Measurements from ENCODE around the gene HOXD9.

Gene HOXD9

DNA sequence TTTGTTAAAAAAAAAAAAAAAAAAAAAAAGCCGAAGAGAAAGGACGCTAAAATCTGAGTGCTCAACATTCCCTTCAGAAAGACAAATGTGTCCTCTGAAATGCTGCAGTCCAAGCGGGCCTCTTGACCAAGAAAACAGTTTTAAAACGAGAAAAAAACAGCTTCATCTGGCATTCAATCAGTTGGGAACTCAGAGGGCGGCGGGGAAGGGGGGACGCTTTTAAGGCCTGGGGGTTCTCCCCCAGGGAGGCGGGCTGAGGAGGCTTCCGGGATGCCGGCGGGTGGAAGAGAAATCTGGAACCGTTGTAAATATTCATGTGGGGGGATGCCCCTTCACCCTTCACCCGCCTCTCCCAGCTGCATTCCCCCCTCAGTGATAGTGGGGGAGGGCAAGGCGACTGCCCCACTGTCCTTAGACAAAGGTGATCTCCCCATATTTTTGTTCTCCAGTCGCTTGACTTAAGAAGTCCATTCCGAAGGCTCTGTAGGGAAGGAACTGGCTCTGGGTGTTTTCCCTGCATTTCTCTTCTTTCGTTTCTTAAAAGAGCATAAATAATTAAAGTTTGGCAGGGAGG lies 18.7 kb upstream of the HOXD9 start:
- H3K9ac ChIP-seq (ENCODE audit: low read length) = no peak overlapping the region
- no peak overlapping the region for H3K4me2 ChIP-seq (ENCODE audit: low read length)
- no peak overlapping the region for H3K18ac ChIP-seq (ENCODE audit: low read length)
- H3K27me3 ChIP-seq (ENCODE audit: insufficient read depth, low read length, poor library complexity) = peaks cover 90% of the 10 kb centered on the region
- no peak overlapping the region for H2BK15ac ChIP-seq (replicated peaks; ENCODE audit: low read depth)
- no peak overlapping the region for H2BK120ac ChIP-seq (ENCODE audit: low read depth, low read length)
- H2BK5ac ChIP-seq (ENCODE audit: low read length) = no peak overlapping the region
- H3K4ac ChIP-seq (ENCODE audit: low read depth, low read length) = no peak overlapping the region
- H3K4me3 ChIP-seq (ENCODE audit: low read length) = no peak overlapping the region
- no CpG with 5 or more reads among the region's 17 CpGs for WGBS (ENCODE audit: extremely low coverage, insufficient coverage, low lambda C conversion rate)
- DNase-seq = no peak
- no peak overlapping the region for H2AK5ac ChIP-seq (ENCODE audit: low read length)
- H3K79me2 ChIP-seq (ENCODE audit: control insufficient read depth, insufficient read depth, low read length) = no peaks in the 10 kb centered on the region
- no peak overlapping the region for H4K5ac ChIP-seq (ENCODE audit: low read length)
- H3K4me1 ChIP-seq (ENCODE audit: control insufficient read depth, low read depth, low read length) = no peaks in the 10 kb centered on the region
- no peak overlapping the region for H3K23ac ChIP-seq (ENCODE audit: low read length)
- H3K56ac ChIP-seq (ENCODE audit: low read length) = no peak overlapping the region
- H4K8ac ChIP-seq (ENCODE audit: low read depth, low read length) = no peak overlapping the region
- H3K36me3 ChIP-seq (ENCODE audit: control insufficient read depth, insufficient read depth, low read length) = no peaks in the 10 kb centered on the region
- no peaks in the 10 kb centered on the region for H3K79me1 ChIP-seq (ENCODE audit: low read length)
- no peak overlapping the region for H3K27ac ChIP-seq (ENCODE audit: low read depth, low read length)

DNA sequence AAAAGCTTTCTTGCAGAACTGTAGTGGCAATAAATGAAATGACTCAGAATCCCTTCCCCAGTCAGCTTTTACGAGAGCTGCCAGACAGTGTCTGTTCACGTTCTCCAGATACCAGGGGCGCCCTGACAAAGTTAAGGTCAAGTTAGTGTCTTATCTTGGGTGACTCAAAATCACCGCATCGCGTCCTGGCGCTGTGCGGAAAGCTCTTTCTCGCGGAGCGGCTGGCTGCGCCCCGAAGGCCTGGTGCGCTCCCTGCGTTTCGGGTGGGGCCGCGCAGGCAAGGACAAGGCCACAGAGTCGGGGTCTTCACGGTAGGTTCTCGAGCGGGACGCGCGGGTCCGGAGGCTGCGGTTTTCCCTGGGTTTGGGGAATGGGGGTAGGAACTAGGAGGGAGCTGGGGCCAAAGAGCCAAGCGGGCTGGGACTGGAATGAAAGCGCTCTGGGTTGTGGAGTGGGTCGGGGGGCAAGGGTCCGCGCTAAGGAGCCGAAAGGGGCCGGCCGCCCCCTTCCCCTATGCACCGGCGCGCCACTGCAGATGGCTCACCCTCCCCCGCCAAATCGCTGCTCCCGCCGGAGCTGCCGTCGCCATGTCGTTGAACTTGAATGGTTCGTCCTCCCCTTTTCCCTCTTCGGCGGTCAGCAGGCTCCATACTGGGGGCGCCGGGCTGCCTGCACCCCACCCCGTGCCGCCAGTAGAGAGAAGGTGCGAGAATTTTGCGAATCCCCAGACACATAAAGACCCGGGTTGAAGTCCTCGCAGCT lies 18.0 kb upstream of the HOXD9 start:
- Histone ChIP-seq H2BK5ac (ENCODE audit: low read length) (no peak overlapping the region), H3K79me1 (ENCODE audit: low read length) (no peaks in the 10 kb centered on the region), H3K4me2 (ENCODE audit: low read length) (peak overlapping the region; percentile 57), H3K4me3 (ENCODE audit: low read length) (no peak overlapping the region), H3K4ac (ENCODE audit: low read depth, low read length) (no peak overlapping the region), H2BK120ac (ENCODE audit: low read depth, low read length) (no peak overlapping the region), H3K79me2 (ENCODE audit: control insufficient read depth, insufficient read depth, low read length) (no peaks in the 10 kb centered on the region), H3K4me1 (ENCODE audit: control insufficient read depth, low read depth, low read length) (no peaks in the 10 kb centered on the region), H3K23ac (ENCODE audit: low read length) (peak overlapping the region; percentile 6), H2AK5ac (ENCODE audit: low read length) (no peak overlapping the region), H3K9ac (ENCODE audit: low read length) (no peak overlapping the region), H3K27ac (ENCODE audit: low read depth, low read length) (no peak overlapping the region), H3K36me3 (ENCODE audit: control insufficient read depth, insufficient read depth, low read length) (no peaks in the 10 kb centered on the region), H4K8ac (ENCODE audit: low read depth, low read length) (no peak overlapping the region), H3K27me3 (ENCODE audit: insufficient read depth, low read length, poor library complexity) (peaks cover 90% of the 10 kb centered on the region), H4K5ac (ENCODE audit: low read length) (no peak overlapping the region), H3K56ac (ENCODE audit: low read length) (no peak overlapping the region), H3K18ac (ENCODE audit: low read length) (no peak overlapping the region), H2BK15ac (replicated peaks; ENCODE audit: low read depth) (no peak overlapping the region)
- peak; percentile 77 for DNase-seq
- WGBS (ENCODE audit: extremely low coverage, insufficient coverage, low lambda C conversion rate) = no CpG with 5 or more reads among the region's 56 CpGs

DNA sequence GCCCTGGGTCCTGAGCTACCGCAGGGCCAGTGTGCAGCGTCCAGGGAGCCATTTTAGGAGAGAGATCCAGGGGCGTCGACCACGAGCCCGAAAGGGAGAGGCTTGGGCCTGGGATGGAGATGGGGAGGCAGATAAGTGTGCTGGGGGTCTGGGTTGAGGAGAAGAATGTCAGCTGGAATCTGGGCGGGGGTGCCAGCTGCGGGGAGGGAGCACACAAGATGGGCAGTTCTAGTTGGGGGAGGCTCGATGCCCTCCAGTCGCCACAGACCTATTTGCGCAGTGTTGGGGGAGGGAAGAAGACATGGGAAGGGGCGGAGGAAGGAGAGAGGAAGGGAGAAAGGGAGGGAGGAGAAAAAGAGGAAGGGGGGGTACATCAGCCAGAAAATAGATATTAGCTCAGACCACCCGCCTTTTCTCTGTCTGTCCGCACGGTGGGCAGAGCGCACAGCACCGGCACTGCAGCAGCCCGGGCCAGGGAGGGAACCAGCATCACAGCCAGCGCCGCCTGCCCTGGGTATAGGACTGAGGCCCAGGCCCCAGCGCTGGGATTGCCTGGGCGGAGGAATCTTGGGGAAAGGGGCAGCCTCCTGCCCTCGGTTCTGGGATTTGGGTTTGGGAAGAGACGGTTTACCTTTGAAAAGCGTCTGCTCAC lies 17.3 kb upstream of the HOXD9 start:
- Histone ChIP-seq H4K5ac (ENCODE audit: low read length) (no peak overlapping the region), H3K79me1 (ENCODE audit: low read length) (no peaks in the 10 kb centered on the region), H2BK15ac (replicated peaks; ENCODE audit: low read depth) (no peak overlapping the region), H4K8ac (ENCODE audit: low read depth, low read length) (no peak overlapping the region), H3K4me1 (ENCODE audit: control insufficient read depth, low read depth, low read length) (no peaks in the 10 kb centered on the region), H3K4me2 (ENCODE audit: low read length) (peak overlapping the region; percentile 57), H3K27ac (ENCODE audit: low read depth, low read length) (no peak overlapping the region), H3K18ac (ENCODE audit: low read length) (no peak overlapping the region), H3K56ac (ENCODE audit: low read length) (no peak overlapping the region), H2AK5ac (ENCODE audit: low read length) (no peak overlapping the region), H3K23ac (ENCODE audit: low read length) (peak overlapping the region; percentile 6), H3K79me2 (ENCODE audit: control insufficient read depth, insufficient read depth, low read length) (no peaks in the 10 kb centered on the region), H3K9ac (ENCODE audit: low read length) (no peak overlapping the region), H2BK120ac (ENCODE audit: low read depth, low read length) (no peak overlapping the region), H3K4ac (ENCODE audit: low read depth, low read length) (no peak overlapping the region), H3K4me3 (ENCODE audit: low read length) (no peak overlapping the region), H2BK5ac (ENCODE audit: low read length) (no peak overlapping the region), H3K36me3 (ENCODE audit: control insufficient read depth, insufficient read depth, low read length) (no peaks in the 10 kb centered on the region), H3K27me3 (ENCODE audit: insufficient read depth, low read length, poor library complexity) (peaks cover 90% of the 10 kb centered on the region)
- DNase-seq = no peak
- no CpG with 5 or more reads among the region's 25 CpGs for WGBS (ENCODE audit: extremely low coverage, insufficient coverage, low lambda C conversion rate)

DNA sequence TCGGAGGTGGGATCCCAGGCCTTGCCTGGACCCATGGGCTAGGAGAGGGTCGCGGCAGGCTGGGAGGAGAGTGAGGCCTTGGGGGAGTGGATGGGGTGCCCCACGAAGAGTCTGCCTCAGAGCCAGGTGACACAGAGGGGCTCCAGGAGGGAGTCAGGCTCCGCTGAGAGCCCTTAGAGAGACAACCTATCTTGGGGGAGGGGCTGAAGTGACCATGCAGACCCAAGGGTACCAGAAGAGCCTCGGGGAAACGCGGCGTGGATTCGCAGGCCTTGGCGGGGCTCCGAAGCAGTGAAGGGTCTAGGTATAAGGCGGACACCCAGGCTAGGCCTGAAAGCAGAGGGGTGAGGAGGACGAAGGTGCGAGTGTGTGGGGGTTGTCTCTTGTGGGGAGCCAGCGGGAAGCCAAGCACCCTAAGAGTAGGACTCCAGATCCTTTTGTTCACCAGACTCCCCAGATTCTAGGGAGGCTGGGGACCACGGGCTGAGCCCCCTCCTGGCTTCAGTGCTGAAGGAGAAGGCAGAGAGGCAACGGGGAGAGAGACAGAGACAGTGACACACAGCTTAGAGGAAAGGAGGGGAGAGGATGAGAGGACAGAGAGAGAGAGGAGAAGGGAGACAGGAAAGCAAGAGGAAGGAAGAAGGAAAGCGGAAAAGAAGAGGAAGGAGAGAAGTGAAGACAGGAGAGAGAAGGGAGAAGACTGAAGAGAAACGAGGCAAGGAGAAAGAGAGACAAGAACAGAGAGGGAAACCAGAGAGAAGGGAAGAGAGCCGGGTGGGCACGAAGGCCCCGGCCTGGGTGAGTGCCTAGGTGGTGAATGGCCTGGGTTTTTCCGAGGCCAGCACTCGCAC lies 16.6 kb upstream of the HOXD9 start:
- H2AK5ac ChIP-seq (ENCODE audit: low read length) = no peak overlapping the region
- no peaks in the 10 kb centered on the region for H3K79me2 ChIP-seq (ENCODE audit: control insufficient read depth, insufficient read depth, low read length)
- no peak overlapping the region for H3K56ac ChIP-seq (ENCODE audit: low read length)
- no peak overlapping the region for H4K5ac ChIP-seq (ENCODE audit: low read length)
- WGBS (ENCODE audit: extremely low coverage, insufficient coverage, low lambda C conversion rate) = no CpG with 5 or more reads among the region's 25 CpGs
- H3K79me1 ChIP-seq (ENCODE audit: low read length) = no peaks in the 10 kb centered on the region
- no peak for DNase-seq
- H3K9ac ChIP-seq (ENCODE audit: low read length) = no peak overlapping the region
- H3K23ac ChIP-seq (ENCODE audit: low read length) = no peak overlapping the region
- H2BK120ac ChIP-seq (ENCODE audit: low read depth, low read length) = no peak overlapping the region
- H3K27ac ChIP-seq (ENCODE audit: low read depth, low read length) = no peak overlapping the region
- H3K4ac ChIP-seq (ENCODE audit: low read depth, low read length) = no peak overlapping the region
- H3K36me3 ChIP-seq (ENCODE audit: control insufficient read depth, insufficient read depth, low read length) = no peaks in the 10 kb centered on the region
- H3K4me3 ChIP-seq (ENCODE audit: low read length) = no peak overlapping the region
- H3K4me2 ChIP-seq (ENCODE audit: low read length) = peak overlapping the region; percentile 18
- H4K8ac ChIP-seq (ENCODE audit: low read depth, low read length) = no peak overlapping the region
- no peak overlapping the region for H3K18ac ChIP-seq (ENCODE audit: low read length)
- no peaks in the 10 kb centered on the region for H3K4me1 ChIP-seq (ENCODE audit: control insufficient read depth, low read depth, low read length)
- H2BK5ac ChIP-seq (ENCODE audit: low read length) = no peak overlapping the region
- peaks cover 88% of the 10 kb centered on the region for H3K27me3 ChIP-seq (ENCODE audit: insufficient read depth, low read length, poor library complexity)
- no peak overlapping the region for H2BK15ac ChIP-seq (replicated peaks; ENCODE audit: low read depth)

DNA sequence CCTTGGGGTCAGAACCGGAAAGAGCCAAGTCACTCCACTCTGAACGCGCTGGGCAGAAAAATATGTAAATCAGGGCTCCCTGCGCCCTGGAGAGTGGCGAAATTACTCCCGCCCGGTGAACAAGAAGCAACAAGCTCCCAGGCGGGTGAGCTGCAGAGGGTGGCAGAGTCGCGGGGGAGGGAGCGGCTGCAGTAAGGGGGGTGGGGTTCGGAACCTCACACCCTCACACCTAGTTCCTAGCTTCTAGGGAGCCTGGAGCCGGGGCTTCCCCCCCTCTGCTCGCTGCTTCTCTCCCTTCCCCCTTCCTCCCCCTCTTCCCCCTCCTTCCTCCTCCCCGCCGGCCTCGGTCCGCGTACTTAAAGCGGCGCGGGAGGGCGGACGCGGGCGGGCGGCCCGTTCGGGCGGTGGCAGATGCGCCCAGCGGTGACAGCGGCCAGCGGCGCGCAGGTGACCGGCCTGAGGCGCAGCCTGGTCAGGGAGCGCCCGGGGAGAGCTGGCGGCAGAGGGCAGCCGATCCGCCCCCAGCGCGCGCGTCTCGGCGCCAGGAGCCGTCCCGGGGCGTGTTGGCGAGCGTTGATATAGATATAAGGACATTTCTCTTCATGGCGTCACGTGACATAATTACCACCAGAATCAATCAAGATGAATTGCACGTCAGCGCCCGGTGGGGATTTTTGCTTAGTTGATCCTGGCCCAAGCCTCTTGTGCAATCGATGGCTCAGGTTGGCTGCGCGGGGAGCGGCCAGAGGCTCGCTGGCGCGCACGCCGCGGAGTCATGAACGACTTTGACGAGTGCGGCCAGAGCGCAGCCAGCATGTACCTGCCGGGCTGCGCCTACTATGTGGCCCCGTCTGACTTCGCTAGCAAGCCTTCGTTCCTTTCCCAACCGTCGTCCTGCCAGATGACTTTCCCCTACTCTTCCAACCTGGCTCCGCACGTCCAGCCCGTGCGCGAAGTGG lies 15.7 kb upstream of the HOXD9 start, which contains the start of gene HOXD11:
Gene HOXD11, plus strand, starts transcription at position 700 of the 959 bp plus-strand sequence. Its CDS starts 76 bp downstream, at position 776.
- H4K5ac ChIP-seq (ENCODE audit: low read length) = no peak within 1 kb of the TSS
- H3K18ac ChIP-seq (ENCODE audit: low read length) = peak within 1 kb of the TSS; percentile 34
- peaks cover 85% of the 10 kb centered on the region for H3K27me3 ChIP-seq (ENCODE audit: insufficient read depth, low read length, poor library complexity)
- no peak within 1 kb of the TSS for H3K4me3 ChIP-seq (ENCODE audit: low read length)
- H3K9ac ChIP-seq (ENCODE audit: low read length) = no peak within 1 kb of the TSS
- H3K56ac ChIP-seq (ENCODE audit: low read length) = no peak within 1 kb of the TSS
- H4K8ac ChIP-seq (ENCODE audit: low read depth, low read length) = no peak within 1 kb of the TSS
- H3K4me1 ChIP-seq (ENCODE audit: control insufficient read depth, low read depth, low read length) = no peaks in the 10 kb centered on the region
- WGBS (ENCODE audit: extremely low coverage, insufficient coverage, low lambda C conversion rate) = no CpG with 5 or more reads among the region's 85 CpGs
- no peak within 1 kb of the TSS for H3K27ac ChIP-seq (ENCODE audit: low read depth, low read length)
- no peaks in the 10 kb centered on the region for H3K79me2 ChIP-seq (ENCODE audit: control insufficient read depth, insufficient read depth, low read length)
- no peak within 1 kb of the TSS for H3K23ac ChIP-seq (ENCODE audit: low read length)
- H3K79me1 ChIP-seq (ENCODE audit: low read length) = no peaks in the 10 kb centered on the region
- no peaks in the 10 kb centered on the region for H3K36me3 ChIP-seq (ENCODE audit: control insufficient read depth, insufficient read depth, low read length)
- H2AK5ac ChIP-seq (ENCODE audit: low read length) = no peak within 1 kb of the TSS
- H3K4ac ChIP-seq (ENCODE audit: low read depth, low read length) = no peak within 1 kb of the TSS
- H3K4me2 ChIP-seq (ENCODE audit: low read length) = peak within 1 kb of the TSS; percentile 46
- no peak within 1 kb of the TSS for H2BK120ac ChIP-seq (ENCODE audit: low read depth, low read length)
- peak; percentile 75 for DNase-seq
- no peak within 1 kb of the TSS for H2BK15ac ChIP-seq (replicated peaks; ENCODE audit: low read depth)
- H2BK5ac ChIP-seq (ENCODE audit: low read length) = no peak within 1 kb of the TSS
